ENCODE measurements around the gene STX12.
"Not testable (repeated sequence)": the region's sequence is repeated elsewhere in the genome, so short reads cannot be mapped to it uniquely, and the experiment has no call there.

Gene STX12

GRCh38 chr1:27772932-27773825 lies at the start of gene STX12:
Gene STX12, plus strand, starts transcription at chr1:27773219. Its CDS starts 89 bp downstream, at chr1:27773308.
- peak; percentile 87 for DNase-seq

GRCh38 chr1:27724961-27725373 lies 48.1 kb upstream of the STX12 start:
- peak; percentile 30 for DNase-seq

DNA sequence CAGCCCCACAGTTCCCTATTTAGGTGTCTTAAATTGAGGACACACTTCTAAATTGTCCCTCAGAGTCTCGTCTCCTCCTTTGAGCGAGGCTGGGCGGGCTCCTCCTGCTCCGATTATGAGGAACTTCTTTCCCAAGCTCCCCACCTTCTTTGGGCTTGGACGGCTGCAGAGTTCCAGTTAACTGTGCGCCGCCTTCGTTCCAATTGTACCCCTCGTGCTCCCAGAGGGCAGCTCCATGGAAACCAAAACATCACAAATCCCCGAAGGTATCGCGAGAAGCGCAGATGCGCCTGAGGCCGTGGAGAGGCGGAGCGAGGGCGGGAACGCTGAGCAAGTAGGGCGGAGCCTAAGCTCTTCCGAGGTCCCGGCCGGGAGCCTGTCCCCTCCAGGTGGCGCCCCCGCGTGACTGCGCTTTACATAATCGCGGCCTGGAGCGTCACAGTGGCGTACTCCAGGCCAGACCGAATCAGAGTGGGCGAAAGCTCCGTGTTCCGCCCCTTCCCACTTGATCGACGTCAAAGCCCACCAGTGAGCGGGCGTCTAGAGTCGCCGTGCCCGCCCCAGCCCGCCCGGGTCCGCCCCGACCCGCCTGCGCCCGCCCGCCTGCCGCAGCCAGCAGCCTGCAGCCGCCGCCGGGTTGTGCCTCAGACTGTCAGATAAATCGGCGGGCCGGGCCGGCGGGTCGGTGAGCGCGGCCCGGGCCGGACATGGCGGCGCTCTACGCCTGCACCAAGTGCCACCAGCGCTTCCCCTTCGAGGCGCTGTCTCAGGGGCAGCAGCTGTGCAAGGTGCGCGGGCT lies 47.4 kb upstream of the STX12 start, which contains the start of gene FAM76A:
TSS of gene FAM76A (plus strand) at position 588 of the 799 bp plus-strand sequence. CDS start at position 708, 120 bp downstream.
- peak; percentile 90 for DNase-seq

- DNase-seq: no peak
These were observed 46.6 kb upstream of the STX12 start for GRCh38 chr1:27726173-27727044.

DNA sequence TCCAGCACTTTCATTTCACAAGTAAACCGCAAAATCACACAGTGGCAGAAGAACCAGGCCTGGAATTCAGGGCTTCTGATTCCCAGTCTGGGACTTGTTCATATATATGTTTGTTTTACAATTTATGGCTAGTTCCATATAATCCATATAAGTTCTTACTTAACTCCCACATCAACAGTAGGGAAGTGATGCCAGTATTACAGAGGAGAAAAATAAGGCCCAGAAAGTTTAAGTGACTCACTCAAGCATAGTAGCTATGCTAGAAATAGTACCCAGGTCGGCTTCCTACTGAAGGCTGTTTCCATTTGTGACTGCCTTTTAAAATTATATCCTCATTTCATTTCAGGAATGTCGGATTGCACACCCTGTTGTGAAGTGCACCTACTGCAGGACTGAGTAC lies 45.9 kb upstream of the STX12 start:
- no peak for DNase-seq

DNA sequence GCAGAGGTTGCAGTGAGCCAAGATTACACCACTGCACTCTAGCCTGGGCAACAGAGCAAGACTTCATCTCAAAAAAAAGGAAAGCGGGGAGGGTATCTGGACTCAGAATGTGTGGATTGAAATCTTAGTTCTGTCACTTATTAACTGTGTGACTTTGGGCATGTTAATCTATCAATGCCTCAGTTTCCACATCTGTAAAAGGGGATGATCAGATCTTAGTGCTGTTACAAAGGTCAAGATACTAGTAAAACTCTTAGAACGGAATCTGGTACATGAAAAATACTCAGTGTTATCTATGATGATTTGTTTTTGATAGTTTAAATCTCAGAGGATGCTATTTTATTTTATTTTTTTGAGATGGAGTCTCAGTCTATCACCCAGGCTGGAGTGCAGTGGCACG lies 36.8 kb upstream of the STX12 start:
- DNase-seq: no peak

GRCh38 chr1:27741121-27741520 lies 31.9 kb upstream of the STX12 start:
- no peak for DNase-seq

- no peak for DNase-seq
These were observed 28.5 kb upstream of the STX12 start for GRCh38 chr1:27744556-27744955.

- DNase-seq: no peak
These were observed 27.6 kb upstream of the STX12 start for GRCh38 chr1:27745466-27745865.

DNA sequence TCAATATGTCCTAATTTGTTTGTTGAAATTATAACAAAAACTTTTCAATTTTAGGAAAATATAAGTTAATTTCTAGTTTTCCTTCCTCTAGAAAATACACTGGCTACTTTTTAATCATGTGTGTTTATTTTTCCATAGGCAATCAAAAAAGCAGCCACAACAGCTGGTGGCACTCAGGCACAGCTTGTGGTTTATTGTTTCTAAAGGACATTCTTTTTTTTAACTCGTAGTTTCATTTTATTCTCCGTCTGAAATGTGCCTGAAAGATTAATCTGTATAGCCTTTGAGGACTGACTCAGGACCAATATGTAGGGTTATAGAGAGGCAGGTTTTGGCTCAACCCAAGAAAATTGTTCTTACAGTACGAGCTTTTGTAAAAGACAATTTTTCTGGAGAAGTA lies 20.7 kb upstream of the STX12 start:
- no peak for DNase-seq

DNA sequence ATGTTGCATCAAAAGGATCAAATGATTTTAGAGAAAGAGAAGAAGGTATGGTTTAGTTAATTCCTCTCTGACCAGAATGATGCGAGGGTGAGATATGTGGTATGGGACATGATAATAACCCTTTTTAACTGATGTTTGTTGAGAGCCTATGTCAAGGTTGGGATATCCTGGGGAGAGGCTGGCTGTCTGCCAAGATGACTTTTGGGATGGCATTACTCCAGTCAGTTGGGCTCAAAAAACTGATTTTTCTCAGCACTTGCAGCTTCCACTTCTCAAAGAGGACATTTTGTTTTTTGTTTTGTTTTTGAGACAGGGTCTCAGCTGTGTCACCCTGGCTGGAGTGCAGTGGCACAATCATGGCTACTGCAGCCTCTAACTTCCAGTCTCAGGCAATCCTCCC lies 17.7 kb upstream of the STX12 start:
- no peak for DNase-seq

- DNase-seq: no peak
These were observed 17.2 kb upstream of the STX12 start for GRCh38 chr1:27755865-27756264.

GRCh38 chr1:27759236-27759635 lies 13.8 kb upstream of the STX12 start:
- no peak for DNase-seq

GRCh38 chr1:27760426-27760825 lies 12.6 kb upstream of the STX12 start:
- DNase-seq: no peak

GRCh38 chr1:27762033-27762432 lies 11.0 kb upstream of the STX12 start:
- no peak for DNase-seq

DNA sequence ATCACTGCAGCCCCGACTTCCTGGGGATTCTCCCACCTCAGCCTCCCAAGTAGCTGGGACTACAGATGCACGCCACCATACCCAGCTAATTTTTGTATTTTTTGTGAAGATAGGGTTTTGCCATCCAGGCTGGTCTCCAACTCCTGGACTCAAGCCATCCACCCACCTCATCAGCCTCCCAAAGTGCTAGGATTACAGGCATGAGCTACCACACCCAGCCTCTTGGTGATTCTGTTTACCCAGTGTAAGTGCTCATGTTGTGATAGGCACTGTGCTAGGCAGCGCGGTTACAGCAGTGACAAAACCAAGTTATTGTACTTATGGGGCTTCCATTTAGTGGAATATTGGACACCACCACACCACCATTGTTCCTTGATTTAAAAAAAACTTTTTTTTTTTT lies 9.7 kb upstream of the STX12 start:
- DNase-seq: no peak

DNA sequence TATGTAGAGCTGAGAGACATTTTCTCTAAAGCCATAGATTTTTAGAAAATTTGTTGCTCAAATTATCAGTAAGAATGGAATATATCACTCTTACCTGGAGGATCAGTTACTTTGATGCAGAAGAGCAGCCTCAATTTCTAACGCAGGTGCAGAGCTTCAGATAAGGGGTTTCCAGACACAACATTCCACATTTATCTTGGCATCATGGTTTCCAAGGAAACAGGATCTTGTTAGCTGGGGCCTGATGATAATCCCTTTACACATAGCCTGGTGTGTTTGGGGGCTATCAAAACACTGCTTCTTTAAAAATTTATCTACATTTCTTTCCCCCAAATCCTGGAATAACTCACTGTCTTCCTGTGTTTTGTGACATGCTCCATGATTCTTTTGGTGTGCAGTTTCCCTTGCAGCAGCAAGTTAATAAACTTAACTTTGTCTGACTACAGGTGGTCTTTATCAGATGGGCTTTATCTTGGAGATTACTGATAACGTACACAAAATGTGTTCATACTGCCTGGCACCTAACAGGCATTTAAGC lies 2.7 kb upstream of the STX12 start:
- no peak for DNase-seq

DNA sequence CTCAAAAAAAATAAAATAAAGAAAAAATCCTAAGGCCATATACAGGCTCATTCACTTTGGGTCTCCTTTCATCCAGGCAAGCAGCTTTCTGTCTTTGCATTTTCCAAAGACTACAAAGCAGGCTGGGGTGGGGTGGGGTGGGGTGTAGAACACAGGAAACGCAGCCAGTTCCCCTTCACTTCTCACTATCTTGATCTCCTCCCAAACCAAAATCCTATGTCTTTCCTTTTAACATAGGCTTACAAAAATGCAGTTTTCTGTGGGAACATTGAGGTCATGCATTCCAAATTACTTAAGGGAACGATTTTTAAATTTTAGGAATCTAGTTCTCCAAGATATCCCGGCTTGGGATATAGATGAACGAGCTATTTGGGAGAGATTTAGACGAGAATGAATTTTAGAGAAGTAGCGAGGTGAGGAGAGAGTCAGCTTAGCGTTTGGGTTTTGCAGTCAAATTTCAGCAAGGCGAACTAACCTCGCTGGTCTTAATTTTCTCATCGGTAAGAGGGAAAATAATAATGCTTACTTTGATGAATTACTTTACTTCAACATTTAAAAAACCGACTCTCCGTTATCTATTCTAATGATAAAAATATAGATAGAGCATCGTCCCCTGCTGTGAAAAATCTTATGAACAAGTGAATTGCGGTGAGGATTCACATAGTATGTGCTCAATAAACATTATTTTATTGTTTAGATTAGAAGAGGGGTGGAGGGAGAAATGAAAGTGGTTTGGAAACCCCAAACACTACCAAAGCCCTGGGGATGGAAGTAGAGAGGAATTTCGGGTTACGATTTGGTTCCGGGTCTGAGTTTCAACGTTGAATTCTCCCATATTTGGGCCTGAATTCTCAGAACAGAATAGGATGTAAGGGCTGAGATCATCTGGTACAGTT lies 735 bp upstream of the STX12 start:
- no peak for DNase-seq

GRCh38 chr1:27773826-27774445 lies 917 bp downstream of the STX12 start:
- no peak for DNase-seq

- no peak for DNase-seq
These were observed 1.6 kb downstream of the STX12 start for GRCh38 chr1:27774654-27775053.

- DNase-seq: not testable (repeated sequence)
These were observed 2.3 kb downstream of the STX12 start for GRCh38 chr1:27775336-27775735.
